DMS79 treated with DMSO at 0.1 percent for 48 hours (cell line): ENCODE data around the gene CAPS2.

ENCODE experiments used
- DNase-seq: peaks from one replicate; lab custom pipeline; 2025; lab: John Stamatoyannopoulos, UW

CAPS2 gene

GRCh38 chr12:75305412-75306332 is 24.5 kb downstream of the CAPS2 start:
- DNase-seq = no peak

DNA sequence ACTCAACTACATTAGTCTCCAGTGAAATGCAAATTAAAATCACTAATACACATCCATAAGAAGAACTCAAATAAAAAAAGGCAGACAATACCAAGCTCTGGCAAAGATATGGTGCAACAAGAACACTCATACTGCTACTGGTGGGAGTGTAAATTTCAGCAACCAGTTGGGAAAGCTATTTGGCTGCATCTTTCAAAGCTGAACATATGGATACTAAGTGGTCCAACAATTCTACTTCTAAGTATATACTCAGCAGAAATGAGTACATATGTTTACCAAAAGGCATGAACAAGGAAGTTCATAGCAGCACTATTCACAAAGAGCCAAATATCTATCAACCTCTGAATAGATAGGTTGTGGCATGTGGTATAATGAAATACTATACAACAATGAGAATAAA is 27.3 kb downstream of the CAPS2 start:
- no peak for DNase-seq

DNA sequence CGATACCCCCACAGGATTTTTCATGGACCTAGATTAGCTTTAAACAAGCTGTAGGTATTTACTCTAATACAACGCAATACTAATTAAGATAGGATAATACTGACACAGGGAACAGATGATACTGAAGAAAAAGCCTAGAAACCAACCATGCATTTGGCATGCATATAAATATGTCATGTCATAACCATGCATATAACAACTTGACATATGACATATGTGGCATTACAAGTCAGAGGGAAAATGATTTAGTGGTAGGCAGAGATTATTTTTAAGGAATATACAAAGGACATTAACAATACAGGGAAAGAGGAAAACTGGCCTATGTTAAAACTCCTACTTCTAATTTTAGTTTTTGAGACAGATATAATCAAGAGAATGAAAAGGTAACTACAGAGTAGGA is 27.9 kb downstream of the CAPS2 start:
- no peak for DNase-seq

GRCh38 chr12:75294797-75295196 is 35.3 kb downstream of the CAPS2 start:
- no peak for DNase-seq

DNA sequence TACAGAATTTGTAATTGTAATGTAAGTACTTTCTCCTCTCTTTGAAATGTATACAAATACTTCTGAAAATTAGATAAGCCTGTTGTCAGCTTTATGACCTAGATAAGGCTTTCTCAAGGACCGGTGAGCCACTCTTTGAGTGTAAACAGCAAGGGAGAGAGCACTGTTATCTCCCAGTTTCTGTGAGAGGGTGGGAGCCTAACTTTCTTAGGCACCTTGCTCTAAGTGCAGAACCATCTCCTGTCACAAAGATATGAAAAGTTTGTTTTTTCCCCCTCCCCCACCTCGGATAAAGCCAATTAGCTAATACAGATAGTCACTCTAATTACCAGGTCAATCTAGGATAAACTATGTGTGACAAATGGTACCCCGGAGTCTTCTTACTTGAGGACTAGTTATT is 35.8 kb downstream of the CAPS2 start:
- no peak for DNase-seq

DNA sequence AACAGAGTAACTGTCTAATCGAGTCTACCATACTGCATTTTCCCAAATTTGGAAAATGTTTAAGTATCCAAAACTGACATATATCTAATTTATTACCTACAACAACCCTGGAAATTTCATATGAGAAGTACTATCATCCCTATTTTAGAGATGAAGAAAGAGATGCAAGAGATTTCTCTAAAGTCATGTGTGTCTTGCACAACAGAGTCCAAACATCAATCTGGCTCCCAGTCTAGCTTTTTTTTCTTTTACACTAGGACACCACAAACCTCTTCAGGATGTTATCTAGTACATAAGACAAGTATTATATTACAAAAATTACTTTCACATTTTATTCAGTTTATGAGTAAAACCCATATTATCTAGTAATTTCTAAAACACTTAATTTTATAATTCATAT is 39.1 kb downstream of the CAPS2 start:
- no peak for DNase-seq

GRCh38 chr12:75289753-75290152 is 40.4 kb downstream of the CAPS2 start:
- DNase-seq = no peak

- no peak for DNase-seq
These were observed 41.3 kb downstream of the CAPS2 start for GRCh38 chr12:75288860-75289259.

GRCh38 chr12:75275702-75276101 is 54.4 kb downstream of the CAPS2 start:
- no peak for DNase-seq

DNA sequence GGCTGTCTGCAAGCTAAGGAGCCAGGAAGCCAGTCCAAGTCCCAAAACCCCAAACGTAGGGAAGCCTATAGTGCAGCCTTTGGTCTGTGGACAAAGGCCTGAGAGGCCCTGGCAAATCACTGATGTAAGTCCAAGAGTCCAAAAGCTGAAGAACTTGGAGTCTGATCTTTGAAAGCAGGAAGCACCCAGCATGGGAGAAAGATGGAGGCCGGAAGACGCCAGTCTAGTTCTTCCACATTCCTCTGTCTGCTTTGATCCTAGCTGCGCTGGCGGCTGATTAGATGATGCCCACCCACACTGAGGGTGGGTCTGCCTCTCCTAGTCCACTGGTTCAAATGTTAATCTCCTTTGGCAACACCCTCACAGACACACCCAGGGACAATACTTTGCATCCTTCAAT is 58.5 kb downstream of the CAPS2 start:
- no peak for DNase-seq

DNA sequence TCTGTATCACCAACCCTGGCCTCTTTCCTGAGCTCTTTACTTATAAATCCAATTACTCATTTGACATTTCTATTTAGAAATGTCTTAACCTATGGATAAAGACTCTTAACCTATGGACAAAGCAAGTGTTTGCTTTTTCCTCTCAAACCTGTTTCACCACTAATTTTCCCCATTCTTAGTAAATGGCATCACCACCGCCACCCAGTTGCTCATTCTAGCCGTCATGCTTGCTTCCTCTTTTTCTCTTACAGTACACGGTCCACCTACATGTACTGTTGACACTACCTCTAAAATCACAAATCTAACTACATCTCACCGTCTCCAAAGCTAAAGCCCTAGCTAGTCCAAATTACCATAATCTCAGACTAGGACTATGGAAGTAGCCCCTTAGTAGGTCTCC is 60.0 kb downstream of the CAPS2 start:
- DNase-seq = no peak

GRCh38 chr12:75269209-75269608 is 60.9 kb downstream of the CAPS2 start:
- no peak for DNase-seq

DNA sequence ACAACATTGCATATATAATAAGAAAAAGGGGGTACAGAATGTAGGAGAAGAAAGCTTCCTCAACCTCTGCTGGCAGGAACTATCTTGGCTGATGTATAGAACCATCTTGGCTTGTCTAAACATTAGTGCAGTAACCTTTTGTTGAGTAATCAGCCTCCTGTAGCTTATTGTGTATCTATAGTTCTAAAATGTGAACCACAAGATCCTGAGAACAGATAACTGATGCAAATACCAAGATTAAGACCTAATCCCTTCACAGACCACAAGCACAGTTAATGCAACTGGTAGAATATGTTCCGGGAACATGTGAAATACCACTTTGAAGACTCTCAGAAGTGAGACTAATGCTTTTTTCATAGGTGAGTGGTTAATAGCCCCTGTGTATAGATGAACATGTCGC is 69.8 kb downstream of the CAPS2 start:
- DNase-seq = no peak

DNA sequence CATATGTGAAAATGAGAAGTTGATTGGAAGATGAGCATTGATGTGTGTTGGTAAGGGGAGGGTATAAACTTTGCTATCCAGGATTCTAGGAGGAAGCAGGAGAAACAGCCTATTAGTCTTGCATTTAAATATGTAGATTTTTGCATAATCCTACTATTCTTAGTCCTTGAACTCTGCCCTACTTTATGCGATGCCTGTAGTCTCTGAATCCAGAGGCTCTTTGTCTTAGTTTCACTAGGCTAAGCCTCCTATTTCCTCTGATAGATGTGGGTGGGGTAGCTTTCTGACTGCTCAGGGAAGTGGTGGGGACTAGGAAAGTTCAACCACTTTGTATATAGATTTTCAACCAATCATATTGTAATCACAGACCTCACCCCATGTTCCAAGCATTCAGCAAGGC is 71.0 kb downstream of the CAPS2 start:
- DNase-seq = no peak

DNA sequence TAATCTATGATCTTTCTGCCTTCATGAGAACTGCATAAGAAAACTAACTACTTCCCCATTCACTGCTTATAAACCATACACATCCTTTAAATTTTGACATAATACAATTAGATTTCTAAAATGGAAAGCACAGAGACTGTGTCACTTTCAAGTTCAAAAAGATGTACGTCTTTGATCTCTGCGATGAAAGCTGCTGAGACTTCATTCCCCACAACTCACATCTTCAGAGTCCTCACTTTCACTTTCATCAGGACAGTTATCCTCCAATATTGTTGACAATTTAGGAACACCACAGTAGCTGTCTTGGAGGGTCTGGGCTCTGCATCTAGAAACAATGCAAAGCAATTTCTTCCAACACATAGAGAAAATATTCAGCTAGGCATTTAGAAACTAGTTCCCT is 72.6 kb downstream of the CAPS2 start:
- no peak for DNase-seq

DNA sequence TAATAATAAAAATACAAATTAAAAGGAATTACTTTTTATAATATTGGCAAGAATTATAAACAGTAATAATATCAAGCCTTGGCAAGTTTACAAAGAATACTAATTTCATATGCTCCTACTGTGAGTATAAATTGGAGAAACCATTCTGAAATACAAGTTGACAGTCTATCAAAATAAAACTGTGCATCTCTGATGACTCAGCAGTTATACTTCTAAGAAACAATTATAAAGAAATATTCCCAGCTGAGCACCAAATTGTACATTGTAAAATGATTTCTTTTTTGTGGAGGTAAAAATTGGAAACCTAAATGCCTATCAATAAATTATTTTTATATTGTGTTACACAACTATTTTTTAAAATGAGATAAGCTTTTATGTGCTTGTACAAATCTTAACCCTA is 85.0 kb downstream of the CAPS2 start:
- no peak for DNase-seq

- DNase-seq = no peak
These were observed 90.1 kb downstream of the CAPS2 start for GRCh38 chr12:75239987-75240386.

DNA sequence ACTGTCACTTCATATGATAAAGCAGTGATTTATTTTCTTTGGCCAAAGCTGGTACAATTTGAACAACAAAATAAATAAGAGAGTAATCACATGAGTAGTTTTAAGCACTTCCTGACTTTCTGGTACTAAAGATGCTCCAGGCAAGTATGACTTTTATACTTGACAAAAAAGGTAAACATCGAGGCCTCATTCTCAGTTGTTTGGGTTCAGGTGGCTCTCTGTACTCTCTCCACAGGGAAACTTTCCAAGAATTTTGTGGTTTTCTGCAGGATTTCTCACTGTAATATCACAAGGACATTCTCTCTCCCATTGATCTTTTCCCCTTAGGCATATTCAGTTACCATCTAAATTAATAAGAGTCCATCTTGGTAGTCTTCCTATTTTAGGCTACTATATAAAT is 93.9 kb downstream of the CAPS2 start:
- no peak for DNase-seq

GRCh38 chr12:75227132-75227531 is 103.0 kb downstream of the CAPS2 start:
- no peak for DNase-seq
